IMR-90 (cell line): ENCODE data around the gene WDR81. TPM values are rescaled to one million over a fixed set of nuclear protein-coding genes. Genes with fewer than 3 reads are reported as not detected.

ENCODE experiments used
- ATAC-seq: fragments of 200-7000 bp; cut with Tn5 transposase; 2 replicates; pipeline ENCODE4 v1.9.1; 2020; ENCODE audit warnings: low read depth, mild to moderate bottlenecking, moderate library complexity
- BruUV-seq: library from RNA; stranded (reverse); fragments of 400-500 nt; replicated peaks from 2 replicates; lab custom pipeline; 2021; lab: Mats Ljungman, UMichigan
- CTCF ChIA-PET: fragments of 300-600 bp; formaldehyde crosslinking; extraction: SDS; loops from one replicate; lab custom pipeline; 2021; ENCODE audit warnings: antibody characterized with exemption; lab: Yijun Ruan, JAX
- POLR2A ChIA-PET: fragments of 300-600 bp; sonication (Branson Sonifier 250); formaldehyde crosslinking; loops from one replicate; lab custom pipeline; 2022; ENCODE audit warnings: antibody characterized with exemption; ENCODE audit not compliant: unreplicated experiment; lab: Charles Lee
- DNase-seq: peaks from one replicate; pipeline ENCODE4 v3.0.0; 2013
- H2AFZ ChIP-seq: replicated peaks from 2 replicates; pipeline ENCODE3; 2013; ENCODE audit warnings: low read length, mild to moderate bottlenecking; ENCODE audit not compliant: poor library complexity
- H2AK5ac ChIP-seq: 2 replicates; pipeline ENCODE4 v1.6.1; 2013; ENCODE audit warnings: low read depth, low read length, inconsistent platforms
- H2AK9ac ChIP-seq: replicated peaks from 2 replicates; pipeline ENCODE3; 2013; ENCODE audit warnings: mild to moderate bottlenecking, low read depth, low read length, moderate library complexity; ENCODE audit not compliant: poor library complexity
- H2BK120ac ChIP-seq: 2 replicates; pipeline ENCODE4 v1.6.1; 2013; ENCODE audit warnings: low read depth, low read length, inconsistent platforms
- H2BK15ac ChIP-seq: 3 replicates; pipeline ENCODE4 v1.6.1; 2013; ENCODE audit warnings: low read depth, low read length, inconsistent platforms
- H2BK20ac ChIP-seq: 2 replicates; pipeline ENCODE4 v1.6.1; 2013; ENCODE audit warnings: low read depth, mild to moderate bottlenecking, inconsistent platforms, low read length, moderate library complexity
- H2BK5ac ChIP-seq: 2 replicates; pipeline ENCODE4 v1.6.1; 2013; ENCODE audit warnings: mild to moderate bottlenecking, low read depth, low read length, inconsistent platforms; ENCODE audit not compliant: poor library complexity, severe bottlenecking
- H3K14ac ChIP-seq: replicated peaks from 2 replicates; pipeline ENCODE4 v1.6.1; 2013; ENCODE audit warnings: low read depth, low read length, inconsistent platforms
- H3K18ac ChIP-seq: 2 replicates; pipeline ENCODE4 v1.6.1; 2013; ENCODE audit warnings: low read depth, low read length, control low read depth
- H3K23ac ChIP-seq: 2 replicates; pipeline ENCODE4 v1.6.1; 2013; ENCODE audit warnings: low read depth, low read length, inconsistent platforms
- H3K27ac ChIP-seq: 2 replicates; pipeline ENCODE4 v1.5.1; 2013; ENCODE audit warnings: mild to moderate bottlenecking, control low read depth, low read length; ENCODE audit not compliant: insufficient read depth
- H3K27me3 ChIP-seq: 2 replicates; pipeline ENCODE4 v1.6.1; 2013; ENCODE audit warnings: low read length; ENCODE audit not compliant: control insufficient read depth, insufficient read depth
- H3K36me3 ChIP-seq: 2 replicates; pipeline ENCODE4 v1.6.1; 2013; ENCODE audit warnings: low read length, mixed read lengths; ENCODE audit not compliant: control insufficient read depth, insufficient read depth
- H3K4ac ChIP-seq: 2 replicates; pipeline ENCODE4 v1.6.1; 2013; ENCODE audit warnings: low read depth, low read length, inconsistent platforms
- H3K4me1 ChIP-seq: 2 replicates; pipeline ENCODE4 v1.6.1; 2013; ENCODE audit warnings: low read length, mixed read lengths; ENCODE audit not compliant: control insufficient read depth, insufficient read depth
- H3K4me2 ChIP-seq: 2 replicates; pipeline ENCODE4 v1.6.1; 2013; ENCODE audit warnings: low read depth, mild to moderate bottlenecking, control low read depth, low read length, moderate library complexity
- H3K4me3 ChIP-seq: 2 replicates; pipeline ENCODE4 v1.5.1; 2013; ENCODE audit warnings: low read depth, mild to moderate bottlenecking, control low read depth, low read length, moderate library complexity; ENCODE audit not compliant: insufficient read depth
- H3K56ac ChIP-seq: 2 replicates; pipeline ENCODE4 v1.6.1; 2013; ENCODE audit warnings: low read length, inconsistent platforms; ENCODE audit not compliant: insufficient read depth; ENCODE audit errors: extremely low read depth
- H3K79me1 ChIP-seq, 2 experiments: 2 replicates each; pipeline ENCODE4 v1.6.1; 2013; ENCODE audit warnings: low read length in 2 of 2, inconsistent platforms in 1 of 2, low read depth in 1 of 2
- H3K9ac ChIP-seq: 2 replicates; pipeline ENCODE4 v1.6.1; 2013; ENCODE audit warnings: low read depth, low read length, control low read depth
- H3K9me1 ChIP-seq: 2 replicates; pipeline ENCODE4 v1.6.1; 2013; ENCODE audit warnings: low read length, inconsistent platforms; ENCODE audit not compliant: insufficient read depth
- H3K9me3 ChIP-seq: 2 replicates; pipeline ENCODE4 v1.6.1; 2013; ENCODE audit warnings: low read length; ENCODE audit not compliant: control insufficient read depth, insufficient read depth
- H4K20me1 ChIP-seq: 2 replicates; pipeline ENCODE4 v1.6.1; 2013; ENCODE audit warnings: low read length, inconsistent platforms; ENCODE audit not compliant: insufficient read depth
- H4K5ac ChIP-seq: 2 replicates; pipeline ENCODE4 v1.6.1; 2013; ENCODE audit warnings: mild to moderate bottlenecking, low read depth, low read length, control low read depth
- H4K8ac ChIP-seq, 2 experiments: 2 replicates each; pipeline ENCODE4 v1.6.1; 2013; ENCODE audit warnings: low read depth in 2 of 2, low read length in 2 of 2, control low read depth in 1 of 2, inconsistent platforms in 1 of 2
- H4K91ac ChIP-seq: 2 replicates; pipeline ENCODE4 v1.6.1; 2013; ENCODE audit warnings: low read depth, low read length, inconsistent platforms; ENCODE audit not compliant: insufficient read depth
- BHLHE40 ChIP-seq: fragments of 150-350 bp; IDR thresholded peaks from 2 replicates; pipeline ENCODE4 v1.6.1; 2016; ENCODE audit warnings: mild to moderate bottlenecking, low read depth, low read length
- CEBPB ChIP-seq: IDR thresholded peaks from 2 replicates; pipeline ENCODE4 v1.6.1; 2012; ENCODE audit warnings: low read depth, low read length, improper control_type of control experiment
- CHD1 ChIP-seq: IDR thresholded peaks from 2 replicates; pipeline ENCODE4 v1.6.1; 2012; ENCODE audit warnings: low read depth, low read length, improper control_type of control experiment
- CTCF ChIP-seq: conservative IDR thresholded peaks from 2 replicates; pipeline ENCODE4 v1.5.1; 2012; ENCODE audit warnings: mild to moderate bottlenecking, low read depth, low read length, improper control_type of control experiment
- ELK1 ChIP-seq: fragments of 150-350 bp; IDR thresholded peaks from 2 replicates; pipeline ENCODE4 v1.6.1; 2016; ENCODE audit warnings: low read depth, mild to moderate bottlenecking, low read length, moderate library complexity, borderline replicate concordance
- FOS ChIP-seq: fragments of 150-350 bp; IDR thresholded peaks from 2 replicates; pipeline ENCODE4 v1.6.1; 2016; ENCODE audit warnings: low read depth, low read length
- MAFK ChIP-seq: IDR thresholded peaks from 2 replicates; pipeline ENCODE4 v1.6.1; 2012; ENCODE audit warnings: low read depth, low read length, improper control_type of control experiment
- MAZ ChIP-seq: IDR thresholded peaks from 2 replicates; pipeline ENCODE4 v1.6.1; 2012; ENCODE audit warnings: low read depth, mild to moderate bottlenecking, low read length, improper control_type of control experiment, moderate library complexity, borderline replicate concordance
- MXI1 ChIP-seq: IDR thresholded peaks from 2 replicates; pipeline ENCODE4 v1.6.1; 2012; ENCODE audit warnings: low read depth, mild to moderate bottlenecking, low read length, moderate library complexity, borderline replicate concordance
- NFE2L2 ChIP-seq: fragments of 150-350 bp; IDR thresholded peaks from 2 replicates; pipeline ENCODE4 v1.6.1; 2016; ENCODE audit warnings: low read depth, mild to moderate bottlenecking, low read length
- POLR2A ChIP-seq: IDR thresholded peaks from 2 replicates; pipeline ENCODE4 v1.6.1; 2012; ENCODE audit warnings: mild to moderate bottlenecking, low read depth, low read length
- RAD21 ChIP-seq: IDR thresholded peaks from 2 replicates; pipeline ENCODE4 v1.6.1; 2012; ENCODE audit warnings: low read length, improper control_type of control experiment
- RCOR1 ChIP-seq: IDR thresholded peaks from 2 replicates; pipeline ENCODE4 v1.6.1; 2012; ENCODE audit warnings: mild to moderate bottlenecking, low read length, improper control_type of control experiment; ENCODE audit not compliant: insufficient replicate concordance
- RFX5 ChIP-seq: IDR thresholded peaks from 2 replicates; pipeline ENCODE4 v1.8.0; 2012; ENCODE audit warnings: low read depth, mild to moderate bottlenecking, low read length, moderate library complexity
- SMC3 ChIP-seq: fragments of 150-350 bp; IDR thresholded peaks from 2 replicates; pipeline ENCODE4 v1.6.1; 2016; ENCODE audit warnings: low read depth, mild to moderate bottlenecking, antibody characterized with exemption, low read length, moderate library complexity
- USF2 ChIP-seq: fragments of 150-350 bp; IDR thresholded peaks from 2 replicates; pipeline ENCODE4 v1.6.1; 2017; ENCODE audit warnings: mild to moderate bottlenecking, antibody characterized with exemption, low read length, low read depth
- WGBS, 2 experiments: methylation state at CpG; one replicate each; pipeline versions ENCODE4 v1.1.5 to v1.1.7; 2013; ENCODE audit warnings: missing lambda C conversion rate in 2 of 2; ENCODE audit not compliant: insufficient read length in 1 of 2; ENCODE audit errors: extremely low coverage in 2 of 2; 5-methylcytosine and 5-hydroxymethylcytosine counted together
- dilution Hi-C: fragments of 300-500 bp; cut with HindIII; formaldehyde crosslinking; loops from one replicate; pipeline ENCODE4 v1.14.3; 2018; ENCODE audit warnings: low sequenced_read_pairs; ENCODE audit not compliant: unreplicated experiment
- in situ Hi-C: fragments of 300-500 bp; cut with MboI; formaldehyde crosslinking; loops from 3 replicates; pipeline ENCODE4 v1.14.3; 2019; ENCODE audit warnings: low sequenced_read_pairs, inconsistent platforms, mixed read lengths
- intact Hi-C: fragments of 100-400 bp; cut with micrococcal nuclease; formaldehyde crosslinking; loops from 2 replicates; pipeline ENCODE4 v1.10.0; 2022
- polyA plus RNA-seq, 3 experiments: library from polyadenylated mRNA; depleted of rRNA; stranded (reverse); fragments of >200 nt; gene quantifications; 2 replicates each; pipeline ENCODE4 v1.2.3, GENCODE V29; 2012; ENCODE audit warnings: low replicate concordance in 1 of 3
- total RNA-seq: library from RNA; depleted of rRNA; stranded (reverse); fragments of >200 nt; gene quantifications from 2 replicates; pipeline ENCODE4 v1.2.3, GENCODE V29; 2012

Gene WDR81
- total and polyA plus RNA-seq, 2 of the 4 experiments (the other 2 are of a cell fraction) = 3.0 to 8.4 TPM

GRCh38 chr17:1766382-1767135 lies 42.1 kb downstream of the WDR81 start:
- Histone ChIP-seq H3K18ac (no peak overlapping the region), H3K36me3 (peaks cover 6% of the 10 kb centered on the region; the same call in 1 of the 2 replicates), H3K9me1 (peaks cover 9% of the 10 kb centered on the region), H3K23ac (no peak overlapping the region), H4K20me1 (no peaks in the 10 kb centered on the region), H3K56ac (no peak overlapping the region), H2BK5ac (no peak overlapping the region), H3K4me3 (no peak overlapping the region), H4K8ac (no peak overlapping the region), H4K91ac (no peak overlapping the region), H3K4ac (no peak overlapping the region), H4K5ac (no peak overlapping the region), H3K4me1 (peaks cover 21% of the 10 kb centered on the region), H3K79me1 (no peaks in the 10 kb centered on the region), H3K14ac (no peak overlapping the region), H2AK5ac (no peak overlapping the region), H2AFZ (no peak overlapping the region), H3K9ac (no peak overlapping the region), H2BK20ac (no peak overlapping the region), H3K9me3 (no peaks in the 10 kb centered on the region), H2AK9ac (no peak overlapping the region), H3K27me3 (no peaks in the 10 kb centered on the region), H2BK15ac (no peak overlapping the region), H3K27ac (no peak overlapping the region), H3K4me2 (no peak overlapping the region), H2BK120ac (no peak overlapping the region)
- DNase-seq = no peak
- dilution Hi-C loops = no loop called here
- no TSS peak for BruUV-seq
- TF ChIP-seq POLR2A (no peak), CEBPB (no peak), MXI1 (no peak), NFE2L2 (no peak), RAD21 (no peak), SMC3 (no peak), ELK1 (no peak), BHLHE40 (no peak), RFX5 (no peak), CHD1 (no peak), USF2 (no peak), RCOR1 (no peak), MAZ (no peak), FOS (no peak), CTCF (no peak), MAFK (no peak)
- ChIA-PET POLR2A (no interaction called here), CTCF (no interaction called here)
- in situ Hi-C loops = no loop called here
- 71% methylated on average over 12 of the region's 21 CpGs; no CpG with 5 or more reads in 1 of the 2 experiments for WGBS, 2 experiments
- intact Hi-C loops = no loop called here
- no peak for ATAC-seq
